H9 (cell line): ENCODE measurements around the gene RNU7-1. TPM values are rescaled to one million over a fixed set of nuclear protein-coding genes. Genes with fewer than 3 reads are reported as not detected.

Experiments
- DNase-seq: peaks from one replicate; pipeline ENCODE4 v3.0.0-alpha.2; 2017
- H2AFZ ChIP-seq: one replicate; pipeline ENCODE4 v1.6.1; 2013; ENCODE audit warnings: mild to moderate bottlenecking, low read length, control low read depth, moderate library complexity
- H2AK5ac ChIP-seq: 2 replicates; pipeline ENCODE4 v1.6.1; 2013; ENCODE audit warnings: low read length, control low read depth, mixed read lengths; ENCODE audit not compliant: insufficient read length
- H2BK120ac ChIP-seq: one replicate; pipeline ENCODE4 v1.6.1; 2013; ENCODE audit warnings: low read depth, mild to moderate bottlenecking, low read length, control low read depth, inconsistent platforms; ENCODE audit not compliant: poor library complexity, severe bottlenecking
- H2BK12ac ChIP-seq: 2 replicates; pipeline ENCODE4 v1.6.1; 2013; ENCODE audit warnings: low read length, control low read depth, mixed read lengths, low read depth; ENCODE audit not compliant: insufficient read length
- H2BK15ac ChIP-seq: 2 replicates; pipeline ENCODE4 v1.6.1; 2013; ENCODE audit warnings: low read depth, low read length, control low read depth
- H2BK20ac ChIP-seq: one replicate; pipeline ENCODE4 v1.6.1; 2013; ENCODE audit warnings: low read depth, mild to moderate bottlenecking, low read length, control low read depth, inconsistent platforms; ENCODE audit not compliant: poor library complexity, severe bottlenecking
- H2BK5ac ChIP-seq: 2 replicates; pipeline ENCODE4 v1.6.1; 2013; ENCODE audit warnings: low read length, control low read depth, mixed read lengths; ENCODE audit not compliant: insufficient read length
- H3K14ac ChIP-seq: 2 replicates; pipeline ENCODE4 v1.6.1; 2013; ENCODE audit warnings: low read length, control low read depth; ENCODE audit not compliant: insufficient read depth
- H3K18ac ChIP-seq: 2 replicates; pipeline ENCODE4 v1.6.1; 2013; ENCODE audit warnings: low read depth, mild to moderate bottlenecking, mixed read lengths, low read length, control low read depth; ENCODE audit not compliant: insufficient read length
- H3K23ac ChIP-seq: 2 replicates; pipeline ENCODE4 v1.6.1; 2013; ENCODE audit warnings: low read length, control low read depth, mixed read lengths, low read depth; ENCODE audit not compliant: insufficient read length
- H3K23me2 ChIP-seq: 2 replicates; pipeline ENCODE4 v1.6.1; 2013; ENCODE audit warnings: low read depth, mild to moderate bottlenecking, mixed read lengths, low read length, control low read depth; ENCODE audit not compliant: insufficient read length, poor library complexity, severe bottlenecking
- H3K27ac ChIP-seq: 2 replicates; pipeline ENCODE4 v1.5.1; 2013; ENCODE audit warnings: low read length, control low read depth, mixed read lengths, low read depth; ENCODE audit not compliant: insufficient read length
- H3K27me3 ChIP-seq: 2 replicates; pipeline ENCODE4 v1.6.1; 2013; ENCODE audit warnings: low read length, control low read depth, inconsistent platforms; ENCODE audit not compliant: insufficient read depth
- H3K4ac ChIP-seq: 2 replicates; pipeline ENCODE4 v1.6.1; 2013; ENCODE audit warnings: low read depth, mild to moderate bottlenecking, control low read depth, inconsistent platforms, low read length, moderate library complexity
- H3K4me1 ChIP-seq: 2 replicates; pipeline ENCODE4 v1.6.1; 2013; ENCODE audit warnings: low read length, control low read depth, inconsistent platforms; ENCODE audit not compliant: insufficient read depth
- H3K4me2 ChIP-seq: 2 replicates; pipeline ENCODE4 v1.6.1; 2013; ENCODE audit warnings: low read length, control low read depth, mixed read lengths; ENCODE audit not compliant: insufficient read length, insufficient read depth
- H3K56ac ChIP-seq: 2 replicates; pipeline ENCODE4 v1.6.1; 2013; ENCODE audit warnings: low read depth, mild to moderate bottlenecking, mixed read lengths, low read length, control low read depth; ENCODE audit not compliant: insufficient read length
- H3K79me1 ChIP-seq: 2 replicates; pipeline ENCODE4 v1.6.1; 2013; ENCODE audit warnings: low read depth, mild to moderate bottlenecking, moderate library complexity, low read length, control low read depth, inconsistent platforms; ENCODE audit not compliant: insufficient read depth, poor library complexity, severe bottlenecking
- H3K79me2 ChIP-seq: 2 replicates; pipeline ENCODE4 v1.6.1; 2013; ENCODE audit warnings: low read length, control low read depth, inconsistent platforms; ENCODE audit not compliant: insufficient read depth
- H3K9ac ChIP-seq: 2 replicates; pipeline ENCODE4 v1.6.1; 2013; ENCODE audit warnings: low read length, control low read depth, mixed read lengths; ENCODE audit not compliant: insufficient read length; ENCODE audit errors: extremely low read depth
- H3K9me3 ChIP-seq: one replicate; pipeline ENCODE4 v1.6.1; 2013; ENCODE audit warnings: low read depth, low read length, inconsistent platforms; ENCODE audit not compliant: control insufficient read depth
- H3T11ph ChIP-seq: one replicate; pipeline ENCODE4 v1.6.1; 2013; ENCODE audit warnings: mild to moderate bottlenecking, low read length, control low read depth, inconsistent platforms
- H4K20me1 ChIP-seq: one replicate; pipeline ENCODE4 v1.6.1; 2013; ENCODE audit not compliant: control insufficient read depth, insufficient read length, insufficient read depth
- H4K5ac ChIP-seq: 2 replicates; pipeline ENCODE4 v1.6.1; 2013; ENCODE audit warnings: low read depth, mild to moderate bottlenecking, mixed read lengths, low read length, control low read depth; ENCODE audit not compliant: insufficient read length
- H4K8ac ChIP-seq: replicated peaks from 2 replicates; pipeline ENCODE4 v1.6.1; 2013; ENCODE audit warnings: low read length, control low read depth, mixed read lengths, low read depth; ENCODE audit not compliant: insufficient read length
- H4K91ac ChIP-seq: 2 replicates; pipeline ENCODE4 v1.6.1; 2013; ENCODE audit warnings: low read depth, mild to moderate bottlenecking, moderate library complexity, mixed read lengths, low read length, control low read depth; ENCODE audit not compliant: insufficient read length
- H3K27ac Mint-ChIP-seq, 3 experiments: 2 replicates in 2 of 3; 3 replicates in 1 of 3; pipeline ENCODE4 v1.8.0; 2020 to 2021; ENCODE audit warnings: mixed read lengths in 3 of 3, mild to moderate bottlenecking in 1 of 3, moderate library complexity in 1 of 3
- H3K27me3 Mint-ChIP-seq: 2 replicates; pipeline ENCODE4 v1.8.0; 2021; ENCODE audit warnings: low read depth, mild to moderate bottlenecking, moderate library complexity, mixed read lengths
- H3K36me3 Mint-ChIP-seq, 3 experiments: 2 replicates in 2 of 3; 3 replicates in 1 of 3; pipeline ENCODE4 v1.8.0; 2020 to 2021; ENCODE audit warnings: low read depth in 3 of 3, mixed read lengths in 3 of 3; ENCODE audit not compliant: insufficient read depth in 1 of 3
- H3K4me1 Mint-ChIP-seq, 2 experiments: 2 replicates each; pipeline ENCODE4 v1.8.0; 2020; ENCODE audit warnings: mixed read lengths in 2 of 2
- H3K4me3 Mint-ChIP-seq, 2 experiments: 2 replicates in 1 of 2; 3 replicates in 1 of 2; pipeline ENCODE4 v1.8.0; 2020 to 2021; ENCODE audit warnings: mild to moderate bottlenecking in 2 of 2, mixed read lengths in 2 of 2, moderate library complexity in 1 of 2
- H3K9me3 Mint-ChIP-seq, 2 experiments: 2 replicates in 1 of 2; 3 replicates in 1 of 2; pipeline ENCODE4 v1.8.0; 2020; ENCODE audit warnings: mild to moderate bottlenecking in 2 of 2, mixed read lengths in 2 of 2, moderate library complexity in 1 of 2
- WGBS: extraction: QIAGEN DNeasy Blood & Tissue Kit; methylation state at CpG from one replicate; pipeline ENCODE4 v1.1.7; 2013; ENCODE audit warnings: missing lambda C conversion rate, low lambda C conversion rate, mixed read lengths; ENCODE audit not compliant: insufficient read length; ENCODE audit errors: extremely low coverage; 5-methylcytosine and 5-hydroxymethylcytosine counted together
- total RNA-seq: library from RNA; stranded (reverse); gene quantifications from 2 replicates; pipeline ENCODE4 v1.2.1, GENCODE V29; 2021
- TF ChIP-seq, protein P1 (sequence below): fragments of 200-600 bp; sonication (generic); conservative IDR thresholded peaks from 3 replicates; pipeline ENCODE4 v1.8.0; 2021; ENCODE audit warnings: antibody characterized with exemption, mild to moderate bottlenecking

Gene RNU7-1
- total RNA-seq, 1 experiment from 2014 or later = not detected

DNA sequence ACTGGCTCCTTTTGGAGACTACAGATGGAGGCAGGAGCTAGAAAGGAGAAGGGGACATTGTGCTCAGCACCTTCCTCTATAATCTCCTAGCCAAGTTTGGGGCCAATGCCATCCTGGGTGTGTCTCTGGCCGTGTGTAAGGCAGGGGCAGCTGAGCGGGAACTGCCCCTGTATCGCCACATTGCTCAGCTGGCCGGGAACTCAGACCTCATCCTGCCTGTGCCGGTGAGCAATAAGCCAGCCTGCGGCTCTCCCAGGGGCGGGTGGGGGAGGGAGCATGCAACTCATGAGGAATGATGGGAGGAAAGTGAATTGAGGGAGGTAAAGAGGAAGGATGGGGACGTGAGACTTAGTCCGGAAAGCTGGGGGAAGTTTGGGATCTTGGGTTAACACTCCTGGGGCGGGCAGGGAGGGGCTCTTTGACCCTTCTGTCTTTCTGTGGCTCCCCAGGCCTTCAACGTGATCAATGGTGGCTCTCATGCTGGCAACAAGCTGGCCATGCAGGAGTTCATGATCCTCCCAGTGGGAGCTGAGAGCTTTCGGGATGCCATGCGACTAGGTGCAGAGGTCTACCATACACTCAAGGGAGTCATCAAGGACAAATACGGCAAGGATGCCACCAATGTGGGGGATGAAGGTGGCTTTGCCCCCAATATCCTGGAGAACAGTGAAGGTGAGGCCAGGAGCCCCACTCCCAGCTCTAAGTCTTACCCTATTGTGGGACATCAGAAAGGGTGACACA is 26.0 kb upstream of the RNU7-1 start:
- Histone ChIP-seq H3K27me3 (no peaks in the 10 kb centered on the region), H3K23ac (no peak overlapping the region), H4K91ac (no peak overlapping the region), H3K79me2 (no peaks in the 10 kb centered on the region), H3K79me1 (peaks cover 6% of the 10 kb centered on the region), H3K56ac (no peak overlapping the region), H3K9ac (no peak overlapping the region), H3K23me2 (peaks cover 16% of the 10 kb centered on the region), H2AFZ (no peak overlapping the region), H4K20me1 (no peaks in the 10 kb centered on the region), H2BK5ac (no peak overlapping the region), H2BK20ac (no peak overlapping the region), H3K14ac (no peak overlapping the region), H3K18ac (no peak overlapping the region), H3K4me2 (no peak overlapping the region), H3K9me3 (no peaks in the 10 kb centered on the region), H3K4ac (no peak overlapping the region), H2BK15ac (no peak overlapping the region), H3K27ac (no peak overlapping the region), H2BK120ac (no peak overlapping the region), H4K8ac (no peak overlapping the region), H4K5ac (no peak overlapping the region), H2BK12ac (no peak overlapping the region), H3T11ph (no peak overlapping the region), H3K4me1 (no peaks in the 10 kb centered on the region; the same call in 1 of the 2 replicates), H2AK5ac (no peak overlapping the region)
- Mint-ChIP-seq H3K27ac (peak overlapping the region in 2 of 3 experiments; percentile 31 to 63; a peak in 2 of 7 replicates), H3K36me3 (peaks cover 34 to 60% (median 56%) of the 10 kb centered on the region in 3 experiments), H3K4me1 (peaks cover 32 to 46% of the 10 kb centered on the region in 2 experiments), H3K27me3 (peaks cover 9% of the 10 kb centered on the region), H3K4me3 (no peak overlapping the region), H3K9me3 (no peaks in the 10 kb centered on the region)
- TF ChIP-seq, protein P1, sequence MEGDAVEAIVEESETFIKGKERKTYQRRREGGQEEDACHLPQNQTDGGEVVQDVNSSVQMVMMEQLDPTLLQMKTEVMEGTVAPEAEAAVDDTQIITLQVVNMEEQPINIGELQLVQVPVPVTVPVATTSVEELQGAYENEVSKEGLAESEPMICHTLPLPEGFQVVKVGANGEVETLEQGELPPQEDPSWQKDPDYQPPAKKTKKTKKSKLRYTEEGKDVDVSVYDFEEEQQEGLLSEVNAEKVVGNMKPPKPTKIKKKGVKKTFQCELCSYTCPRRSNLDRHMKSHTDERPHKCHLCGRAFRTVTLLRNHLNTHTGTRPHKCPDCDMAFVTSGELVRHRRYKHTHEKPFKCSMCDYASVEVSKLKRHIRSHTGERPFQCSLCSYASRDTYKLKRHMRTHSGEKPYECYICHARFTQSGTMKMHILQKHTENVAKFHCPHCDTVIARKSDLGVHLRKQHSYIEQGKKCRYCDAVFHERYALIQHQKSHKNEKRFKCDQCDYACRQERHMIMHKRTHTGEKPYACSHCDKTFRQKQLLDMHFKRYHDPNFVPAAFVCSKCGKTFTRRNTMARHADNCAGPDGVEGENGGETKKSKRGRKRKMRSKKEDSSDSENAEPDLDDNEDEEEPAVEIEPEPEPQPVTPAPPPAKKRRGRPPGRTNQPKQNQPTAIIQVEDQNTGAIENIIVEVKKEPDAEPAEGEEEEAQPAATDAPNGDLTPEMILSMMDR = no peak
- DNase-seq = no peak
- WGBS = no CpG with 5 or more reads among the region's 14 CpGs
